Vagina (tissue), 1 donor: ENCODE measurements around the gene PCDHGC4. TPM values are rescaled to one million over a fixed set of nuclear protein-coding genes. Genes with fewer than 3 reads are reported as not detected.

ENCODE experiments used
- total RNA-seq: library from RNA; depleted of rRNA; stranded (reverse); fragments of >200 nt; gene quantifications from one replicate; pipeline ENCODE4 v1.2.3, GENCODE V29; 2016

The PCDHGC4 gene
- total RNA-seq, 1 donor from 2014 or later: 4.9 TPM

Other genes with a start within 250 kb of the PCDHGC4 start
- 3.2 TPM for gene PCDHB15, start 239.6 kb upstream of the PCDHGC4 start, total RNA-seq
- gene SLC25A2, start 181.0 kb upstream of the PCDHGC4 start, total RNA-seq: not detected
- 53.8 TPM for gene TAF7, start 164.2 kb upstream of the PCDHGC4 start, total RNA-seq
- gene PCDHGA1, start 154.5 kb upstream of the PCDHGC4 start, total RNA-seq: not detected
- 6.1 TPM for gene PCDHGA2, start 146.3 kb upstream of the PCDHGC4 start, total RNA-seq
- 3.4 TPM for gene PCDHGA3, start 141.2 kb upstream of the PCDHGC4 start, total RNA-seq
- gene PCDHGB1, start 134.9 kb upstream of the PCDHGC4 start, total RNA-seq: 3.9 TPM
- 3.9 TPM for gene PCDHGA4, start 130.0 kb upstream of the PCDHGC4 start, total RNA-seq
- gene PCDHGB2, start 125.0 kb upstream of the PCDHGC4 start, total RNA-seq: 8.3 TPM
- gene PCDHGA5, start 120.9 kb upstream of the PCDHGC4 start, total RNA-seq: 8.6 TPM
- 5.4 TPM for gene PCDHGB3, start 114.8 kb upstream of the PCDHGC4 start, total RNA-seq
- 6.4 TPM for gene PCDHGA6, start 111.1 kb upstream of the PCDHGC4 start, total RNA-seq
- gene PCDHGA7, start 102.3 kb upstream of the PCDHGC4 start, total RNA-seq: 5.2 TPM
- 10.3 TPM for gene PCDHGB4, start 97.3 kb upstream of the PCDHGC4 start, total RNA-seq
- 6.4 TPM for gene PCDHGA8, start 92.4 kb upstream of the PCDHGC4 start, total RNA-seq
- 15.0 TPM for gene PCDHGB5, start 87.1 kb upstream of the PCDHGC4 start, total RNA-seq
- gene PCDHGA9, start 82.3 kb upstream of the PCDHGC4 start, total RNA-seq: 8.8 TPM
- gene PCDHGB6, start 77.0 kb upstream of the PCDHGC4 start, total RNA-seq: 12.5 TPM
- 10.6 TPM for gene PCDHGA10, start 72.0 kb upstream of the PCDHGC4 start, total RNA-seq
- gene PCDHGB7, start 67.4 kb upstream of the PCDHGC4 start, total RNA-seq: 14.2 TPM
- gene PCDHGA11, start 64.0 kb upstream of the PCDHGC4 start, total RNA-seq: 6.6 TPM
- 10.6 TPM for gene PCDHGA12, start 54.5 kb upstream of the PCDHGC4 start, total RNA-seq
- 78.3 TPM for gene PCDHGC3, start 9.1 kb upstream of the PCDHGC4 start, total RNA-seq
- 3.4 TPM for gene PCDHGC5, start 4.1 kb downstream of the PCDHGC4 start, total RNA-seq
- 64.1 TPM for gene DIAPH1, start 134.0 kb downstream of the PCDHGC4 start, total RNA-seq
- 44.7 TPM for gene HDAC3, start 151.8 kb downstream of the PCDHGC4 start, total RNA-seq
- gene RELL2, start 152.0 kb downstream of the PCDHGC4 start, total RNA-seq: 5.6 TPM
- gene FCHSD1, start 166.4 kb downstream of the PCDHGC4 start, total RNA-seq: 42.2 TPM
- gene ARAP3, start 197.2 kb downstream of the PCDHGC4 start, total RNA-seq: 13.3 TPM